Measurements from ENCODE around the gene SPNS1.

GRCh38 chr16:28985211-28986041 is 10.8 kb downstream of the SPNS1 start:
- TF ChIP-seq CTCF (IDR thresholded peaks at IDR 0.05) = no peak
- no peak for TF ChIP-seq POLR2A (IDR thresholded peaks at IDR 0.05)
